ENCODE results near the gene DNAJC13.
A peak's percentile ranks its signal among the peaks of the same experiment; 100 is the strongest.

DNAJC13 gene

DNA sequence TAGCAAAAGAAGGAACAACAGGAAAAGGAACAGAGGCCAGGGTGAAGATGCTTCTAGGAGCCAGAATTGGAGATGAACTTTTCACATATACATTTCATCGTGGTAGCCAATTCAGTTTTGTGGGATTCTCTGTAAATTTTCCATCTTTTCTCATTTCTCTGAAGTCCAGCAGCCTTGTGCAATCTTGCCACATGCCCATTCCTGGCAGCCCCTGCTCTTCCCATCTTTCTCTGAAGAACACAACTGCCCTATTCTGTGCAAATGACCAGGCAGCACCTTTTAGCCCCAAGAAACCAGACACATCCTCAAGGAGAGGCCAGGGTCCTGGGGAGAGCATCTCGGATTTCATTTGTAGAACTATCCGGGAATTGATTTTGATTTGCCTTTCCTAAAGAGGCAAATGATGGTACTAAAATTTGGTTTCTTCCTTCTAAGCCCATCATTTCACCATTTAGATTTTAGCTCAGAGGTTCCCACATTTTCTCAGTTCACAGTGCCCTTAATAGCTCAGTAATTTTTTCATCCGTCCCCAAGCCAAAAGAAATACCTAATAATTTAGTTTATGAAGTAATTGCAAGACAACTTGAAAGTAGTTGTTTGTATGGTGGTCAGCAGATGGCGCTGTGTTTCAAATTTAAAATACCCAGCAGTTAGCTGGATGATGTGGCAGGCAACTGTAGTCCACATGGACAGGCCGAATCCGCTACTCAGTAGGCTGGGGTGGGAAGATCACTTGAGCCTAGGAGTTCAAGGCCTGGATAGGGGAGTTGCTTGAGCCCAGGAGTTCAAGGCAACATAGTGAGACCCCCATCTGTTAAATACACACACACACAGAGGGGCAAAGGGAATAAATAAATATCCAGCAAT, 118.5 kb downstream of the DNAJC13 start:
- peak; percentile 88 for FAIRE-seq

DNA sequence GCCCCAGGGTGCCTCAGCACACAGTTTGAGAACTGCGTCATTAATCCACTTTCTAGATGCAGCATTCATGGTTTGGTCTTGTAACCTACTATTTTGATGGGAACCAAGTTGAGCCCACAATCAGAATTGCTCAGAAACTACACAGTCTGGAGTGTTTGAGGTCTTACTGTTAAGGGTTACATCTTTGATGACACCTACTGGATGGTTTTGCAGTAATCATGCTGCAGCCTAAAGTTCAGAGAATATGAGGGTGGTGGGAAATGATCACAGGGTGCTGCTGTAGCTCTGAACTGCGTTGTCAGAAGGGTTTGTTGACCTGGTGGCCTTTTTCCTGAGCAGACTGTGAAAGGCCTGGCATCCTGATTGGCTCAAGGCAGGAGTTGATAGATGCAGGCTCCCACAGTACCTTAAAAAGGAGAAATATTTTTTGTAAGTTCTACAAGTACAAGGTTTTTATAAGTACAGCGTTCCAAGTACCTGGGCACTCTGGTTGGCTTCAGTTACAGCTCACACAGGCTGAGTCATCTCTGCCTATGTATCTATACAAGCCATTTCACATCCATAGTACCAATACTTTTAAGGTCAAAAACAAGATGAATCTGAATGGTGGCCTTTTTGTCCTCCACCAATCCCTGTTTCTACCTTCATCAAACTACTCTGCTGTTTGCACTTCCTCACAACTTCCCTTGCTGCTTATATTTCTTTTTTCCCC, 119.3 kb downstream of the DNAJC13 start:
- TF ChIP-seq, protein P1, sequence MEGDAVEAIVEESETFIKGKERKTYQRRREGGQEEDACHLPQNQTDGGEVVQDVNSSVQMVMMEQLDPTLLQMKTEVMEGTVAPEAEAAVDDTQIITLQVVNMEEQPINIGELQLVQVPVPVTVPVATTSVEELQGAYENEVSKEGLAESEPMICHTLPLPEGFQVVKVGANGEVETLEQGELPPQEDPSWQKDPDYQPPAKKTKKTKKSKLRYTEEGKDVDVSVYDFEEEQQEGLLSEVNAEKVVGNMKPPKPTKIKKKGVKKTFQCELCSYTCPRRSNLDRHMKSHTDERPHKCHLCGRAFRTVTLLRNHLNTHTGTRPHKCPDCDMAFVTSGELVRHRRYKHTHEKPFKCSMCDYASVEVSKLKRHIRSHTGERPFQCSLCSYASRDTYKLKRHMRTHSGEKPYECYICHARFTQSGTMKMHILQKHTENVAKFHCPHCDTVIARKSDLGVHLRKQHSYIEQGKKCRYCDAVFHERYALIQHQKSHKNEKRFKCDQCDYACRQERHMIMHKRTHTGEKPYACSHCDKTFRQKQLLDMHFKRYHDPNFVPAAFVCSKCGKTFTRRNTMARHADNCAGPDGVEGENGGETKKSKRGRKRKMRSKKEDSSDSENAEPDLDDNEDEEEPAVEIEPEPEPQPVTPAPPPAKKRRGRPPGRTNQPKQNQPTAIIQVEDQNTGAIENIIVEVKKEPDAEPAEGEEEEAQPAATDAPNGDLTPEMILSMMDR (IDR thresholded peaks at IDR 0.05; ENCODE audit: insufficient read depth, missing control alignments), result no peak
- DNase-seq (ENCODE audit: insufficient read length, low spot score), result no peak

More for the DNA sequence above, 118.5 kb downstream of the DNAJC13 start:
- DNase-seq (ENCODE audit: insufficient read length, low spot score), result no peak
- TF ChIP-seq, protein P1 (IDR thresholded peaks at IDR 0.05; ENCODE audit: insufficient read depth, missing control alignments), result peak; percentile 64

DNA sequence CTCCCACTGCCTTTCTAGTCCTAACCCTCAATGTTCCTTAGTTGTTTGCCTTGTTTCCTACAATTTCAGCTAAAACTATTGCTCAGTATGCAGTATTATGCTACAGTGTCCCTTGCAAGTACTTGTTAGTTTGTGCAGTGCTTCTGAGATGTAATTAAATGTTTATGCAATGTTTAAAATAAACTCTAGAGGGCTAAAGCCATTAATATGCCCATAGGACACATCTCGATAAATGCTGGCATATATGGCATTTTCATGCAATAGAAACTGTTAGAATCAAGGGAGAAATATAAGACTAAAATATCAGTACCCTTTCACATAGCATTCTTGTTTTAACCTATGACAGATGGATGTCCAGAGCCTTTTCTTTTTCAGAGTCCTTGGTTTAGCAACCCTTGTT, 120.0 kb downstream of the DNAJC13 start:
- DNase-seq (ENCODE audit: insufficient read length, low spot score) (no peak), FAIRE-seq (no peak)
- TF ChIP-seq, protein P1 (IDR thresholded peaks at IDR 0.05; ENCODE audit: insufficient read depth, missing control alignments), result no peak

More for the DNA sequence above, 119.3 kb downstream of the DNAJC13 start:
- no peak for FAIRE-seq

DNA sequence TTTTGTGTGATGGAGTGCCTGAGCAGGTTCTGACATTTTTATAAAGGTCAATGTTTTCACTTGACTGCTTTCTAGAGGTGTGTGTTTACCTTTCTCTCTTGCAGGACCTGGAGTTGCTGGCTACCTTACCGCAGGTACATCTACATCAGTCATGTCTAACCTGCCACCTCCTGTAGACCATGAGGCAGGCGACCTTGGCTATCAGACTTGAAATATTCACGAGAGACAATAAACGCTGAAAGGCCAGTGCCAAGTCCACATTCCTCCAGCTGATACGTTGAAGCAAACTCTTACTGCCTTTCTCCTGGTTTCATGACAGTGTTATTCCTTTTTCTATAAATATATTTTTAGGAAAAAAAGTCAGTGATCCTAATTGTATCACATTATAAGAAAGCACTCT, 120.8 kb downstream of the DNAJC13 start:
- FAIRE-seq (no peak), DNase-seq (ENCODE audit: insufficient read length, low spot score) (no peak)
- TF ChIP-seq, protein P1 (IDR thresholded peaks at IDR 0.05; ENCODE audit: insufficient read depth, missing control alignments), result no peak

DNA sequence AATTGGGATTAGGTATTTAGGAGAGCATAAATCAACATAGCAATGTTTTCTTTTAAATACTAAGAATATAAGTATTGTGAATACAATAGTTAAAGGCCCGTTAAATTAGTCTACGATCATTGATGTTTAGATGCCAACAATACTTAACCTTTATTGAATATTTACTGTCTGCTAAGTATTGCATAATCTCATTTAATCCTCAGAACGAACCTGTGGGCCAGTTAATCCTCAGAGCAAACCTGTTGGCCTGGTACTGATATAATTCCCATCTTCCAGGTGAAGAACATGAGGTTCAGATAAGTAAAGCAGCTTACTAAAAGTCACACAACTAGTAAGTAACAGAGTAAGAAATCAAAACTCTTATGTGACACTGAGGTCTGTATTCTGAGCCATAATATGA, 122.4 kb downstream of the DNAJC13 start:
- TF ChIP-seq, protein P1 (IDR thresholded peaks at IDR 0.05; ENCODE audit: insufficient read depth, missing control alignments), result no peak
- FAIRE-seq (no peak), DNase-seq (ENCODE audit: insufficient read length, low spot score) (no peak)

DNA sequence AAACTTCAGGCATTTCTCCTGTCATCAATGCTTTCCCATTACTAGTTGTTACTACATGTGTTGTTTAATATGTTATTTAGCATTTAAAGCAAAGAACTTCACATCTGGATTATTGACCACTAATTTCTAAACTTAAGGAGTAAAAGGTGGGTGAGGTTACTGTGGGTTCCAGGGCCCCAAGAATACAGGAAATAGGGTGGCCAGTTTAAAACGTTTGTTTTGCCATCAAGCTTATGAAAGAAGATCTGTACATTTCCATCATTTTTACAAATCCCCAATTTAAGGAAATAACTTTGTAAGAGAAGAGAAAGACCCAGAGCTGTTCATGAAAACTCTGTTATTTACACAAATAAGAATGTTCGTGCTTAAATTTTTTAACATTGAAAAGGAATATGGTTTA, 125.3 kb downstream of the DNAJC13 start:
- TF ChIP-seq, protein P1 (IDR thresholded peaks at IDR 0.05; ENCODE audit: insufficient read depth, missing control alignments), result no peak
- no peak for FAIRE-seq
- DNase-seq (ENCODE audit: insufficient read length, low spot score), result no peak

Data from D721Med (cell line).